Right renal cortex interstitium (tissue), 3 donors: ENCODE measurements around the gene SDHB. TPM values are rescaled to one million over a fixed set of nuclear protein-coding genes. Genes with fewer than 3 reads are reported as not detected.

Experiments
- DNase-seq, 3 donors: peaks; one replicate each; pipeline ENCODE4 v3.0.0-alpha.2; 2013; ENCODE audit warnings: low read depth in 3 of 3, low spot score in 2 of 3
- polyA plus RNA-seq, 3 donors: library from polyadenylated mRNA; unstranded; fragments of 120-200 nt; gene quantifications; one replicate each; pipeline ENCODE4 v1.2.1, GENCODE V29; 2013; ENCODE audit not compliant: insufficient read length in 3 of 3

Gene SDHB
- polyA plus RNA-seq, 3 donors: 173 to 191 (median 180) TPM

- no peak for DNase-seq
Observed at GRCh38 chr1:16991571-16991970, 62.3 kb downstream of the SDHB start.

- DNase-seq: no peak
Observed at GRCh38 chr1:16989676-16990391, 64.0 kb downstream of the SDHB start.

- DNase-seq: no peak
Observed at GRCh38 chr1:16988210-16988609, 65.6 kb downstream of the SDHB start.

GRCh38 chr1:16986962-16987361 is 66.9 kb downstream of the SDHB start:
- DNase-seq: no peak

GRCh38 chr1:16986560-16986959 is 67.3 kb downstream of the SDHB start:
- DNase-seq: no peak

- no peak for DNase-seq
Observed at GRCh38 chr1:16986113-16986512, 67.7 kb downstream of the SDHB start.

GRCh38 chr1:16984717-16985116 is 69.1 kb downstream of the SDHB start:
- DNase-seq: no peak

- no peak for DNase-seq
Observed at GRCh38 chr1:16983649-16984048, 70.2 kb downstream of the SDHB start.

GRCh38 chr1:16982902-16983301 is 70.9 kb downstream of the SDHB start:
- DNase-seq: no peak

- DNase-seq: no peak
Observed at GRCh38 chr1:16981269-16981849, 72.5 kb downstream of the SDHB start.

- DNase-seq: peak in 1 of 3 donors; percentile 33
Observed at GRCh38 chr1:16980473-16981268, 73.2 kb downstream of the SDHB start, which contains the start of gene MFAP2. MFAP2 (minus strand) TSS chr1:16980620; CDS start chr1:16978273, 2,347 bp downstream.

GRCh38 chr1:16979475-16980327 is 74.1 kb downstream of the SDHB start:
- DNase-seq: peak in 1 of 3 donors; percentile 41

- no peak for DNase-seq
Observed at GRCh38 chr1:16978567-16979474, 75.0 kb downstream of the SDHB start.

- no peak for DNase-seq
Observed at GRCh38 chr1:16978139-16978538, 75.7 kb downstream of the SDHB start.

GRCh38 chr1:16977377-16977776 is 76.5 kb downstream of the SDHB start:
- no peak for DNase-seq

- no peak for DNase-seq
Observed at GRCh38 chr1:16976966-16977365, 76.9 kb downstream of the SDHB start.

- no peak for DNase-seq
Observed at GRCh38 chr1:16975838-16976237, 78.0 kb downstream of the SDHB start.

- no peak for DNase-seq
Observed at GRCh38 chr1:16975211-16975610, 78.6 kb downstream of the SDHB start.

GRCh38 chr1:16973215-16973614 is 80.6 kb downstream of the SDHB start:
- no peak for DNase-seq
